EL (cell line): ENCODE measurements around the gene SMIM1.

Experiments
- DNase-seq: peaks from one replicate; pipeline ENCODE4 v3.0.0-alpha.2; 2016

Gene SMIM1

GRCh38 chr1:3759796-3760195 lies 12.8 kb upstream of the SMIM1 start:
- no peak for DNase-seq

GRCh38 chr1:3761296-3762010 lies 11.1 kb upstream of the SMIM1 start:
- no peak for DNase-seq

- no peak for DNase-seq
Measured at GRCh38 chr1:3762151-3762872, 10.2 kb upstream of the SMIM1 start.

- DNase-seq, result no peak
Measured at GRCh38 chr1:3762873-3763228, 9.7 kb upstream of the SMIM1 start.

- DNase-seq, result no peak
Measured at GRCh38 chr1:3763351-3764125, 9.0 kb upstream of the SMIM1 start.

- no peak for DNase-seq
Measured at GRCh38 chr1:3767328-3767925, 5.1 kb upstream of the SMIM1 start.

GRCh38 chr1:3768811-3769390 lies 3.6 kb upstream of the SMIM1 start:
- DNase-seq, result no peak

GRCh38 chr1:3770047-3770765 lies 2.3 kb upstream of the SMIM1 start:
- DNase-seq, result no peak

GRCh38 chr1:3771108-3772026 lies 1.2 kb upstream of the SMIM1 start:
- no peak for DNase-seq

GRCh38 chr1:3772027-3772714 lies 378 bp upstream of the SMIM1 start:
- DNase-seq, result peak; percentile 78

- DNase-seq, result no peak
Measured at GRCh38 chr1:3773572-3774275, 1.2 kb downstream of the SMIM1 start.

GRCh38 chr1:3774276-3774945 lies 1.9 kb downstream of the SMIM1 start:
- no peak for DNase-seq

GRCh38 chr1:3774946-3775489 lies 2.5 kb downstream of the SMIM1 start:
- no peak for DNase-seq

GRCh38 chr1:3775490-3776230 lies 3.1 kb downstream of the SMIM1 start:
- peak; percentile 62 for DNase-seq

GRCh38 chr1:3776231-3776961 lies 3.8 kb downstream of the SMIM1 start:
- no peak for DNase-seq

GRCh38 chr1:3777078-3777547 lies 4.6 kb downstream of the SMIM1 start:
- no peak for DNase-seq
